Fibroblast of lung (primary cell): ENCODE results near the gene FOSL2.

ENCODE experiments used
- CTCF ChIP-seq, 2 donors: IDR thresholded peaks in 1 of 2; conservative IDR thresholded peaks in 1 of 2; 1 replicate in 1 of 2; 2 replicates in 1 of 2; pipeline ENCODE4 v1.5.1; 2011 to 2012; ENCODE audit warnings: low read length in 2 of 2, control low read depth in 1 of 2, inconsistent platforms in 1 of 2, low read depth in 1 of 2, mild to moderate bottlenecking in 1 of 2
- EZH2 ChIP-seq: IDR thresholded peaks from 2 replicates; pipeline ENCODE4 v1.5.1; 2012; ENCODE audit warnings: low read length, control low read depth, mild to moderate bottlenecking; ENCODE audit errors: missing control alignments

- no peak for TF ChIP-seq CTCF (conservative IDR thresholded peaks at IDR 0.05 in 1 of 2, IDR thresholded peaks at IDR 0.05 in 1 of 2; ENCODE audit: low read depth in 1 of 2, low read length in 2 of 2)
- no peak for TF ChIP-seq EZH2
Measured at GRCh38 chr2:28344756-28345373, 47.8 kb upstream of the FOSL2 start.
